Caco-2 (cell line): ENCODE results near the gene MCTP2. TPM values are rescaled to one million over a fixed set of nuclear protein-coding genes. Genes with fewer than 3 reads are reported as not detected.

Experiments
- BruUV-seq: library from RNA; stranded (reverse); fragments of 400-500 nt; replicated peaks from 2 replicates; lab custom pipeline; 2021; lab: Mats Ljungman, UMichigan
- CTCF ChIA-PET: fragments of 300-600 bp; sonication (Branson Sonifier 250); formaldehyde crosslinking; loops from one replicate; lab custom pipeline; 2022; ENCODE audit warnings: antibody characterized with exemption; lab: Charles Lee
- POLR2A ChIA-PET: fragments of 300-600 bp; sonication (Branson Sonifier 250); formaldehyde crosslinking; loops from one replicate; lab custom pipeline; 2022; ENCODE audit warnings: antibody characterized with exemption; lab: Charles Lee
- DNase-seq, 2 experiments: peaks; one replicate each; pipeline versions ENCODE4 v3.0.0 to v3.0.0-alpha.2; 2020 to 2022
- H3K27me3 ChIP-seq: replicated peaks from 2 replicates; pipeline ENCODE4 v1.6.0; 2011; ENCODE audit warnings: low read length; ENCODE audit not compliant: control insufficient read depth, insufficient read depth
- H3K36me3 ChIP-seq: 2 replicates; pipeline ENCODE4 v1.5.1; 2011; ENCODE audit warnings: low read length; ENCODE audit not compliant: control insufficient read depth, insufficient read depth
- H3K4me1 ChIP-seq: fragments of 250-450 bp; sonication (Bioruptor Pico); 2 replicates; pipeline ENCODE4 v1.5.1; 2020; ENCODE audit warnings: mild to moderate bottlenecking
- H3K4me3 ChIP-seq: 2 replicates; pipeline ENCODE4 v1.5.1; 2011; ENCODE audit warnings: low read depth, mild to moderate bottlenecking, control low read depth, low read length
- H3K9me3 ChIP-seq: fragments of 250-450 bp; sonication (Bioruptor Pico); 2 replicates; pipeline ENCODE4 v1.5.1; 2020; ENCODE audit warnings: mild to moderate bottlenecking, moderate library complexity
- H3K27ac Mint-ChIP-seq: one replicate; pipeline ENCODE4 v1.8.0; 2022; ENCODE audit warnings: mixed read lengths; ENCODE audit not compliant: unreplicated experiment
- H3K27me3 Mint-ChIP-seq: one replicate; pipeline ENCODE4 v1.8.0; 2022; ENCODE audit warnings: mixed read lengths; ENCODE audit not compliant: insufficient read depth, unreplicated experiment
- H3K36me3 Mint-ChIP-seq: one replicate; pipeline ENCODE4 v1.8.0; 2022; ENCODE audit warnings: mild to moderate bottlenecking, mixed read lengths; ENCODE audit not compliant: insufficient read depth, unreplicated experiment
- H3K4me1 Mint-ChIP-seq: one replicate; pipeline ENCODE4 v1.8.0; 2022; ENCODE audit warnings: low read depth, mixed read lengths; ENCODE audit not compliant: unreplicated experiment
- H3K4me3 Mint-ChIP-seq: one replicate; pipeline ENCODE4 v1.8.0; 2022; ENCODE audit warnings: mild to moderate bottlenecking, moderate library complexity, mixed read lengths; ENCODE audit not compliant: unreplicated experiment
- H3K9me3 Mint-ChIP-seq: one replicate; pipeline ENCODE4 v1.8.0; 2022; ENCODE audit warnings: mixed read lengths; ENCODE audit not compliant: unreplicated experiment
- intact Hi-C: fragments of 100-400 bp; cut with micrococcal nuclease; formaldehyde crosslinking; loops from one replicate; pipeline ENCODE4 v1.10.0; 2022; ENCODE audit not compliant: unreplicated experiment
- total RNA-seq: library from RNA; stranded (reverse); gene quantifications from 2 replicates; pipeline ENCODE4 v1.2.3, GENCODE V29; 2022
- TF ChIP-seq, protein P1 (sequence below), 2 experiments: fragments of 200-600 bp in 1 of 2; IDR thresholded peaks; 1 replicate in 1 of 2; 2 replicates in 1 of 2; pipeline versions ENCODE4 v1.5.1 to v1.8.0; 2011 to 2022; ENCODE audit warnings: antibody characterized with exemption in 1 of 2, control low read depth in 1 of 2, inconsistent platforms in 1 of 2, low read depth in 1 of 2, low read length in 1 of 2, mild to moderate bottlenecking in 1 of 2, moderate library complexity in 1 of 2; ENCODE audit not compliant: insufficient read depth in 1 of 2, severe bottlenecking in 1 of 2, unreplicated experiment in 1 of 2

Gene MCTP2
- total RNA-seq, 1 experiment from 2014 or later, result 9.9 TPM

DNA sequence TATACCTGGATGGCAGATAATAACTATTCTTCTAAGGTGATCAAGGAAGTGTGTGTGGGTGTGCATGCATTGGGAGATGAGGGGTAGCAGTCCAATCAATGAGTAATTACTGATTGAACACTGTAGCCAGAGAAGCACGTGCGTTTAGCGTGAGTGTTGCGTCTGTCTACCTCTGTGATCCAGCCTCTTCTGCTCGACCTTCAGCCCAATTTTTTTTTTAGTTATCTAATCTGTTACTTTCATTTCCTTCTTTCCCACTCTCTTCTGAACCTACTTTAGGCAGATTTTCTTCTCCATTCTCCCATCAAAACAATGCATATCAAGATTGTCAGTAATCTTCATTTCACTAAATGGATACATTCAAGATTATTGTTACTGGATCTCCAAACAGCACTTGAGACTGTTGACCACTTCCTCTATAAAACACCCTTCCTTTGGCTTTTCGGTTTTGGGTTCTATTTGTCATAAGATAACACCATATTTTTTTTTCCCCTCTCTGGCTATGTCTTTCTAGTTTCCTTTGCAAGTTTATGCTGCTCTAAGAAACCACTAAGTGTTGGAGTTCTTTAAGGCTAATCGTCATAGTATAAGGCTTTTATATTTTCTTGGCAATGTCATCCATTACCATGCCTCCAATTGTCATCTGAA, 41.0 kb downstream of the MCTP2 start:
- H3K27me3 ChIP-seq, result no peaks in the 10 kb centered on the region
- H3K27ac Mint-ChIP-seq, result no peak overlapping the region
- BruUV-seq, result no TSS peak
- no peaks in the 10 kb centered on the region for H3K27me3 Mint-ChIP-seq
- intact Hi-C loops, result no loop called here
- no peaks in the 10 kb centered on the region for H3K36me3 ChIP-seq
- H3K4me1 ChIP-seq, result no peaks in the 10 kb centered on the region
- ChIA-PET POLR2A (no interaction called here), CTCF (no interaction called here)
- peaks cover 6% of the 10 kb centered on the region for H3K4me1 Mint-ChIP-seq
- H3K4me3 ChIP-seq, result no peak overlapping the region
- TF ChIP-seq, protein P1, sequence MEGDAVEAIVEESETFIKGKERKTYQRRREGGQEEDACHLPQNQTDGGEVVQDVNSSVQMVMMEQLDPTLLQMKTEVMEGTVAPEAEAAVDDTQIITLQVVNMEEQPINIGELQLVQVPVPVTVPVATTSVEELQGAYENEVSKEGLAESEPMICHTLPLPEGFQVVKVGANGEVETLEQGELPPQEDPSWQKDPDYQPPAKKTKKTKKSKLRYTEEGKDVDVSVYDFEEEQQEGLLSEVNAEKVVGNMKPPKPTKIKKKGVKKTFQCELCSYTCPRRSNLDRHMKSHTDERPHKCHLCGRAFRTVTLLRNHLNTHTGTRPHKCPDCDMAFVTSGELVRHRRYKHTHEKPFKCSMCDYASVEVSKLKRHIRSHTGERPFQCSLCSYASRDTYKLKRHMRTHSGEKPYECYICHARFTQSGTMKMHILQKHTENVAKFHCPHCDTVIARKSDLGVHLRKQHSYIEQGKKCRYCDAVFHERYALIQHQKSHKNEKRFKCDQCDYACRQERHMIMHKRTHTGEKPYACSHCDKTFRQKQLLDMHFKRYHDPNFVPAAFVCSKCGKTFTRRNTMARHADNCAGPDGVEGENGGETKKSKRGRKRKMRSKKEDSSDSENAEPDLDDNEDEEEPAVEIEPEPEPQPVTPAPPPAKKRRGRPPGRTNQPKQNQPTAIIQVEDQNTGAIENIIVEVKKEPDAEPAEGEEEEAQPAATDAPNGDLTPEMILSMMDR (IDR thresholded peaks at IDR 0.05; ENCODE audit: insufficient read depth in 1 of 2, low read depth in 1 of 2, low read length in 1 of 2, severe bottlenecking in 1 of 2, unreplicated experiment in 1 of 2), result no peak
- no peak for DNase-seq
- H3K9me3 ChIP-seq, result no peaks in the 10 kb centered on the region
- no peaks in the 10 kb centered on the region for H3K36me3 Mint-ChIP-seq
- H3K4me3 Mint-ChIP-seq, result no peak overlapping the region
- no peaks in the 10 kb centered on the region for H3K9me3 Mint-ChIP-seq

GRCh38 chr15:94273826-94274225, 42.5 kb downstream of the MCTP2 start:
- H3K4me1 Mint-ChIP-seq, result no peaks in the 10 kb centered on the region
- no peak overlapping the region for H3K27ac Mint-ChIP-seq
- H3K27me3 Mint-ChIP-seq, result no peaks in the 10 kb centered on the region
- no peak overlapping the region for H3K4me3 ChIP-seq
- POLR2A ChIA-PET, result no interaction called here
- BruUV-seq, result no TSS peak
- no peaks in the 10 kb centered on the region for H3K9me3 Mint-ChIP-seq
- no peaks in the 10 kb centered on the region for H3K36me3 Mint-ChIP-seq
- CTCF ChIA-PET, result no interaction called here
- DNase-seq, result no peak
- H3K4me1 ChIP-seq, result no peaks in the 10 kb centered on the region
- no peaks in the 10 kb centered on the region for H3K36me3 ChIP-seq
- TF ChIP-seq, protein P1 (IDR thresholded peaks at IDR 0.05; ENCODE audit: insufficient read depth in 1 of 2, low read depth in 1 of 2, low read length in 1 of 2, severe bottlenecking in 1 of 2, unreplicated experiment in 1 of 2), result no peak
- no peak overlapping the region for H3K4me3 Mint-ChIP-seq
- intact Hi-C loops, result no loop called here
- no peaks in the 10 kb centered on the region for H3K9me3 ChIP-seq
- no peaks in the 10 kb centered on the region for H3K27me3 ChIP-seq

DNA sequence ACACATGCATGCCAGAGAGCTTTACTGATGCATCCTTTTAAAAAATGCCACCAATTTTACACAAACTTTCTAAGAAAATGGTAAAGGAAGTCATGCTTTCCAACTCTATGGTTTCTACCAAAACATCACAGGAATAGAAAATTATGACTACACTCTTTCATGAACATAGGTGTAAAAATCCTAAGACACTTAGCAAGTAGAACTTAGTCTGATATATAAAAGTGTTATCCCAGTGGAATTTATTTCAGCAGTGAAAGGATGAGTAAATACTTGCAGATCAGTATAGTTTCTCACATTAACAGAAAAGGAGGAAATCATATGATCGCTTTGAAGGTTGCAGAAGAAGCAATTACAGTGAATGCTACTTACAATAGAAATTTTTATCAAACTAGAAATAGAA, 43.4 kb downstream of the MCTP2 start:
- H3K36me3 Mint-ChIP-seq, result no peaks in the 10 kb centered on the region
- BruUV-seq, result no TSS peak
- H3K27ac Mint-ChIP-seq, result no peak overlapping the region
- no peaks in the 10 kb centered on the region for H3K27me3 Mint-ChIP-seq
- no peak for DNase-seq
- Histone ChIP-seq H3K36me3 (no peaks in the 10 kb centered on the region), H3K4me3 (no peak overlapping the region), H3K9me3 (no peaks in the 10 kb centered on the region), H3K27me3 (no peaks in the 10 kb centered on the region), H3K4me1 (no peaks in the 10 kb centered on the region)
- CTCF ChIA-PET, result no interaction called here
- TF ChIP-seq, protein P1 (IDR thresholded peaks at IDR 0.05; ENCODE audit: insufficient read depth in 1 of 2, low read depth in 1 of 2, low read length in 1 of 2, severe bottlenecking in 1 of 2, unreplicated experiment in 1 of 2), result no peak
- H3K4me1 Mint-ChIP-seq, result no peaks in the 10 kb centered on the region
- H3K9me3 Mint-ChIP-seq, result no peaks in the 10 kb centered on the region
- POLR2A ChIA-PET, result no interaction called here
- intact Hi-C loops, result no loop called here
- H3K4me3 Mint-ChIP-seq, result no peak overlapping the region
